Anterior cingulate cortex (tissue), 58 donors: ENCODE data around the gene NDOR1.

Source experiments
- DNase-seq, 58 donors: peaks; one replicate each; lab custom pipeline; 2025; lab: John Stamatoyannopoulos, UW

NDOR1 gene

DNA sequence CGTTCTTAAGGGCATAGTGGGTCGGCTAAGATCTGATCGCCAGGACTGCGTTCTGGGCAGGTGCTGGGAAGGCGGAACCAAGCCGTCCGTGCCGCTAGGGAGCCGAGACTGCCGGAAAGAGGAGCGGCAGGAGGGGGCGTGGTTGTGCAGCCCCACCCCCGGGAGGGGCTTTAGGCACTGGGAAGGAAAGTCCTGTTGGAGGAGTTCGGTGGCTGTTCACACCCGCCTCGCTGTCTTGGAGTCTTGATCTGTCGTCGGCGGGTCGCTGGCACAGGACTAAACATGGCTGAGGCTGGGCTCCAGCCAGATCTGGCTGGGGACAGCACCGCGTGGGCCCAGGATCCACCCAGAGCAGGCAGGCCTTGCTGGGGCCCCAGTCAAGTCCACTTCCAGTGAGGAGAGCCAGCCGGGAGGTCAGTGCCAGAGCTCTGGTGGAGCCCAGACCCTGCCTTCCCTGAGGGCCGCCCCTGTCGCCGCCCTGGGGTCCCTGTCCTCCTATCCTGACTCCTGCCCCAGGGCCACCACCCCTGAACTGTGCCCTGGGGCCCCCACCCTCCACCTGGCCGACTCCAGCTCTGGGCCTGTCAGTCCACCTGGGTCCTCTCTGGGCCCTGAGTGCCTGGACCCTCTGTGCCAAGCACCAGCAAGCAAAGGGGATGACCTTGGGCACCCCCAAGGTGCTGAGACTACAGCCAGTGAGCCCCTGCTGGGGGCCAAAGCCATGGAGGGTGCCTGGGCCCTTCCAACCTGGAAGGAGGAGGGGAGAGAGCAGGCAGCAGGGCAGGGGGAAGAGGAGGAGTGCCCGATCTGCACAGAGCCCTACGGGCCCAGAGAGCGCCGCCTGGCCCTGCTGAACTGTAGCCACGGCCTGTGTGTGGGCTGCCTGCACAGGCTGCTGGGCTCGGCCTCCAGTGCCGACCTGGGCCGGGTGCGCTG lies 12.0 kb downstream of the NDOR1 start:
- DNase-seq = peak in 11 of 58 donors; percentile 13 to 55 (median 28)

GRCh38 chr9:137218212-137218753 lies 12.8 kb downstream of the NDOR1 start:
- no peak for DNase-seq

GRCh38 chr9:137218754-137219271 lies 13.3 kb downstream of the NDOR1 start:
- DNase-seq = no peak

GRCh38 chr9:137219757-137220316 lies 14.3 kb downstream of the NDOR1 start:
- no peak for DNase-seq

DNA sequence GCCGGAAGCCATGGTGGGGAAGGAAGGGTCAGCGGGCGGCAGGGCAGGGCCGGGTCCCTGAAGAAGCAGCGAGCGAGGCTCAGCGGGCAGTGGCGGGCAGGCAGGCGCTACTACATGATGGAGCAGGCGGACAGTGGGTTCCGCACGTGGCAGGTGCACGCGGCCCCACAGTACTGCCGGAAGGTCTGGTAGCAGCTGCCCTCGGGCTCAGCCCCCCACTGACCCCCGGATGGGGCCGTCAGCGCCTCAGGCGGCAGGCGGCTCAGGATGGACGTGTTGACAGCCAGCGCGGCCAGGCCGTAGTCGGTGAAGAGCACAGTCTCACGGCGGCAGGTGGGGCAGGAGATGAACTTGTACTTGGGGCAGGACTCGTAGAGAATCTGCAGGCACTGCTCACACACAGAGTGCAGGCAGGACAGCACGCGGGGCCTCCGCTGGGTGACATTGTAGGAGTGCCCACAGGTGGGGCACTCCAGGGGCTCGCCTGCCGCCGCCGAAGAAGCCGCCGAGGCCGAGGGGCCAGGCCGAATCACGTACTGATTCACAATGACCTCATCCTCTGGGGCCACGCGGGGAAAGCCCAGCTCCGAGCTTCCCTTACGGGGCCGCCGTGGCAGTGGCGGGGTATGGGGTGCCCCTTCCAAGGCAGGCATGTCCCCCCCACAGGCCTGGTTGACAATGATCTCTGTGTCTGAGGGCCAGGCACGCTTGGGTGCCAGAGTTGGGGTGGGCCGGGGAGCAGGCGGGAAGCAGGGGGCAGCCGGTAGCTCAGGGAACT lies 15.0 kb downstream of the NDOR1 start:
- DNase-seq = no peak

DNA sequence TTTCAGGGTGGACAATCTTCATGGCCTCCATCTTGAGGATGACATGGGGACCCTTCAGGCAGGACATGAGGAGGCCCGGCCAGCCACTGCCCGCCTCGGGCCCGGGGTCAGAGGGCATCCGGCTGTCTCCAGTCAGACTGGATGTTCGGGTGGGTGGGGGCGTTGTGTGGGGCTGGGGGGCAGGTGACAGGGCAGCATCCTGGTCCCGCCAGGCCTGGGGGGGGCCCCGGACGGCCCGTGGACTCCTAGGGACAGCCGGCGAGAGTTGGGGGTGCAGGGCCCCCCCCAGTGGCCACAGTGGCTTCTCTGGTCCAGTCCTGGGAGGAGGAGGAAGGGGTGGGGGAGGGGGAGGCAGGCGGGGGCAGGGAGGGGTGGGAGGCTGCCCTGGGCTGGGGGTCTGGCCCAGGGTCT lies 15.6 kb downstream of the NDOR1 start:
- no peak for DNase-seq

- DNase-seq = no peak
These were observed 16.1 kb downstream of the NDOR1 start for GRCh38 chr9:137221506-137222111.

DNA sequence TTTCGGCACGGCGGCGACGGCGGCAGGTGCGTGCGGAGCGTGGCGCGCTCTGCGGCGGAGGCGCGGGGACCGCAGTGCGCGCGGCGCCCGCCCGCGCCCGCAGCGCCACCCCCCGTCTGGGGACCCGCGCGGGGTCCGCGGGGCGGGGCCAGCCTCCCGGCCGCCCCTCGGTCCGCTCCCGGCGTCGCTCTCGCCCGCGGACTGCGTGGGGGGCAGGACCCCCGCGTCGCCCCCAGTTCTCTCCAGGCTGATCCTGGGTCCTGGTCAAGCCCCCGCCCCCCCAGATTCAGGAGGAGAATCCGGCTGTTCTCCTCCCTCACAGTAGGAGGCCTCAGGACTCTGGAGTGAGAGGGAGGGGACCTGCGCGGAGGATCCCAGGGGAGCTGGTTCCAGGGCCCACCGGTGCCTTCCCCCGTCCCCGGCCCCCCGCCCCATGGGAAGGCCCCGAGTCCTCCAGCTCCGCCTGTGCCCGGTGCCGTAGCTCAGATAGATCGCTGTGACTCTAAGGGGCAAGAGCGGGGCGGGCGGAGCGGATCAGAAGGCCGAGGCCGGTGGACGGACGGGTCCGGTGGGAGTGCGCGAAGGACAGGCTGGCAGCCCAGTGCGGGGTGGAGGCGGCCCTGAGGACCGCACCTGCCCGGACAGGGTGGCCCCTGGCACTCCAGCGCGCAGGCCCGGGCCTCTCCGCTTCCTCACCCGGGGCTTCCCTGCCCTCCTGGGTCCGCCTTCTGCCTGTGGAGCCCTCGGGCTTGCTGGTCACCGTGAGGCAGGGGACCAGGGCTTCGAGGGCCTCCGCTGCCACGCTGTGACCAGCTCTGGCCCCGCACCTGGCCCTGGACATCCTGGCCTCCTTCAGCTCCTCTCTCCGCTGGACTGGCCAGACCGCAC lies 16.9 kb downstream of the NDOR1 start, which contains the start of gene RNF208:
TSS of gene RNF208 (minus strand) at position 51 of the 888 bp plus-strand sequence. CDS start 1,028 bp downstream, outside the sequence.
- DNase-seq = peak in 10 of 58 donors; percentile 15 to 71 (median 42)

GRCh38 chr9:137223078-137223970 lies 17.8 kb downstream of the NDOR1 start:
- peak; percentile 80 to 99 (median 97) for DNase-seq

DNA sequence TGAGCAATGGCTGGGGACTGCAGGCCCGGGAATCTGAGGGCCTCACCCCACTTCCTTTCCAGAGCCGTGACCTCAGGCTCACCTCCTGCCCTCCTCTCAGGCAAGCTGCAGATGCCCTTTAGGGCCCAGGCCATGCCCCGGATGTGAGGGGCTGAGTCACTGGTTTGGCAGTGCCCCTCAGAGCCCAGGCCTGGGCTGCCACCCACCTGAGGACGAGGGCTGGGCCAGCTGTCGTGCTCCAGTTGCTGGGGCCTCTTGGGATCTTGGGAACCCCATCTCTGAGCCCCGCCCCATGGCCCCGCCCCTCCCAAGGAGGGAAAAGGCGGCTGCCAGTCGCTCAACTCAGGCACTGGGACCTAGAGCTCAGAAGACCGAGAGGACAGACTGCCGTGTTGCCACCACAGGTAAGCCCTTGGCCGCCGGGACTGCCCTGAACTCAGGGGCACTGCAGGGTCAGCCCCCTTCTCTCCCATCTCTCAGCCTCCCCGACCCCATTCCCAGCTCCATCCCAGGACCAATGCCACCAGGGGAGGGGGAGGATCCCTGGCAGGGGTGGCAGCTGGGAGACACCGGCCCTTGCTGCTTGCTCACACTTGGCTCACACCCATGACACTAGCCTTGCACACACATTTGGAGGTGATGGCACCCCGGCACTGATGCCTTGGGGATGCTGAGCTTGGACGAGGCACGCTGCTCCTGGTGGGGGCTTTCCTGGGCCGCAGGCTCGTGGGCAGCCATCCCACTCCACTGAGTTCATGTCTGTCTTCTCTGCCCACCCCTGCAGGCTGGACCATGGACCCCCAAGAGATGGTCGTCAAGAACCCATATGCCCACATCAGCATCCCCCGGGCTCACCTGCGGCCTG lies 19.6 kb downstream of the NDOR1 start, which contains the start of gene CYSRT1:
TSS of gene CYSRT1 (plus strand) at position 345 of the 865 bp plus-strand sequence. CDS start at position 793, 448 bp downstream.
- no peak for DNase-seq

DNA sequence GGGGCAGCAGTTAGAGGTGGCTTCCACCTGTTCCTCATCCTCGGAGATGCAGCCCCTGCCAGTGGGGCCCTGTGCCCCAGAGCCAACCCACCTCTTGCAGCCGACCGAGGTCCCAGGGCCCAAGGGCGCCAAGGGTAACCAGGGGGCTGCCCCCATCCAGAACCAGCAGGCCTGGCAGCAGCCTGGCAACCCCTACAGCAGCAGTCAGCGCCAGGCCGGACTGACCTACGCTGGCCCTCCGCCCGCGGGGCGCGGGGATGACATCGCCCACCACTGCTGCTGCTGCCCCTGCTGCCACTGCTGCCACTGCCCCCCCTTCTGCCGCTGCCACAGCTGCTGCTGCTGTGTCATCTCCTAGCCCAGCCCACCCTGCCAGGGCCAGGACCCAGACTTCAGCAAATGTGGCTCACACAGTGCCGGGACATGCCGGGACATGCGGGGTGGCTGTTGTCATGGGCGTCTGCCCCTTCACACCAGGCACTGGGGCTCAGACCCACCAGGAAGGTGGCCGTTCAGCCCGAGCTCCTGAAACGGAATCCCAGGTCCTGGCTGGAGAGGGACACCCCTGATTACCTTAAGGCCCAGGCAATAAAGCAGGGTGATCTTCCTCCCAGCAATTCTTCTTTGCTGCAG lies 20.3 kb downstream of the NDOR1 start:
- no peak for DNase-seq

DNA sequence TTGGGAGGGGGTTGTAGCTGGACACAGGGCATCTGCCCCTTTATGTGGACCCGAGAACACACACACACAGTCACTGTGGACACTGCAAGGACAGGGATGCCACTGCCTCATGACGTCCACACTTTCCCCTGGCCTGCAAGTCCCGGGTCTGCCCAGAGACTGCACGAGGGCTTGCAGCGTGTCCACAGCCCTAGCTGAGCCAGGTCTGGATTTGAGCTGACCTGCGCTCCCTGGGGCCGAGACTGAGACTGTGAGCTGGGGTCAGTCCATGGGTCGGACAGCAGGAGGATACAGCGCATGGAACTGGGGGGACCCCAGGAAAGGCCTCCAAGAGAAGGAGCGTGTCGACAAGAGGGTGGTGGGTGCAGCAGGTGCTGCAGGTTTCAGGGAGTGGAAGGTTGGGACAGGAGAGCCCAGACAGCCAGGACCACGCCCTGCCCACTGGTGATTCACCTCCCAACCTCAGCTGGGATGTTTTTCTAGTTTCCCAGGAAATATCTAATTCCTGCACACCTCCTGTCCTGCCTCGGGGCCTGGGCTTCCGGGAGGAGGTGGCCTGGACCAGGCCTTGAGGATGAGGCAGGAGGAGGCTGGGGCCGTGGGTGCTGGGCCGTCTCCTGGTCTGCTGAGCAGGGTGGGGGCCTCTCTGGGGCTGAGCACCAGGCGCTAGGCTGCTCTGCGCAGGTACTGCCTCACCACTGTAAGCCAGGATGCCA lies 21.0 kb downstream of the NDOR1 start:
- no peak for DNase-seq

DNA sequence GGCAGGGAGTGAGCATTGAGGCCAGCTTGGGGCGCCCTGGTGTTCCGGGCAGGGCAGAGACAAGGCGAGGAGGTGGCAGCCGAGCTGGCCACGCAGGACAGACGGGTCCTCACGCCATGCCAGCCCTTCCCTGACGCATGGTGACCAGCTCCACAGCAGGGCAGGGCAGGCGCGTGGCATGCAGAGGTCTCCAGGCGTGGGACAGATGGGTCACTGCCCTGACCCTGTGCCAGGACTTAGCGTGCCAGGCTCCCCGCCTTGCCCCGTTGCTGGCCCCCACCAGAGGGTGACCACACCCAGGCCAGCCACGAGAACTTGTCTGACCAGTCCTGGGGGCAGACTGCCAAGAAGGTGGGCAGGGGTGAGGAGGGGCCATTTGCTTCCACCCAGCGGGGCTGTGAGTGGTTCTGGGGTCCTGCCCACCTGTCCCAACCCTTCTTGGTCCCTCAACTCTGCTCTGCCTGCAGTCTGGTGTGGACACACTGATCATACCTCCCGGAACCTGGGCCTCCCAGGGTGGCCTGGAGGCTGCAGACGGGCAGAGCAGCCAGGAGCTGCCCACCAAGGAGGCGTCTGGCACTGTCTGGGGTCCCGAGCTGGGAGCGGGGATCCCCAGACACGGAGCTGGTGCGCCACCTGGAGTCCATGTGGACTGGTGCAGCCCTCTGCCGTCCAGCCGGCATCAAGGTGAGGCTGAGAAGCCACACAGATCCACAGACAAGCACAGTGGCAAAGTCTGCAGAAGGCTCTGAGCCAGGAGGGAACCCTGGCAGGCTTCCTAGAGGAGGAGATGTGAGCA lies 21.8 kb downstream of the NDOR1 start, which contains the start of gene RNF224:
TSS of gene RNF224 (plus strand) at position 449 of the 799 bp plus-strand sequence. CDS start 834 bp downstream, outside the sequence.
- peak in 50 of 58 donors; percentile 11 to 70 (median 42) for DNase-seq

GRCh38 chr9:137227853-137228505 lies 22.5 kb downstream of the NDOR1 start:
- no peak for DNase-seq
